ENCODE results near the gene ARSA.

DNA sequence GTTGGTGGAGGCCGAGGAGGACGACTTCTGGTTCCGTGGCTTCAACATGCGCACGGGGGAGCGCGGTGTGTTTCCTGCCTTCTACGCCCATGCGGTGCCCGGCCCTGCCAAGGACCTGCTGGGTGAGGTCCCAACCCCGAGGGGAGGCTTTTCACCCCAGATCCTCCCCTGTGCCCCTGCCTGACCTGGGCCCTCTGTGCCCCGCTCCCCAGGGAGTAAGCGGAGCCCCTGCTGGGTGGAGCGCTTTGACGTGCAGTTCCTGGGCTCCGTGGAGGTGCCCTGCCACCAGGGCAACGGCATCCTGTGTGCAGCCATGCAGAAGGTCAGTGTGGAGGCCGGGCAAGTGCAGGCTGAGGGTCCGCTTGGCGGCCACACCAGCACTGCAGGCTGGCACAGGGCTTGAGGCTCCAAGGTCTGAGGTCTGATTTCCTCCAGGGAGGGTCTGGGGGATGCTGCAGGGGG, 22.3 kb downstream of the ARSA start:
- TF ChIP-seq FOSL2 (IDR thresholded peaks at IDR 0.05) (no peak), FOSL2 (CRISPR knock-in tag; IDR thresholded peaks at IDR 0.05) (no peak), E2F6 (IDR thresholded peaks at IDR 0.05; ENCODE audit: borderline replicate concordance, low read depth) (no peak), POLR2A (IDR thresholded peaks at IDR 0.05; ENCODE audit: low read length) (no peak), KDM1A (IDR thresholded peaks at IDR 0.05; ENCODE audit: low read depth) (no peak), JUN (IDR thresholded peaks at IDR 0.05) (no peak), MAX (IDR thresholded peaks at IDR 0.05) (no peak), JUNB (IDR thresholded peaks at IDR 0.05) (no peak)
- TF ChIP-seq, protein P1, sequence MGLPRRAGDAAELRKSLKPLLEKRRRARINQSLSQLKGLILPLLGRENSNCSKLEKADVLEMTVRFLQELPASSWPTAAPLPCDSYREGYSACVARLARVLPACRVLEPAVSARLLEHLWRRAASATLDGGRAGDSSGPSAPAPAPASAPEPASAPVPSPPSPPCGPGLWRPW (IDR thresholded peaks at IDR 0.05) = no peak
- TF ChIP-seq, protein P2, sequence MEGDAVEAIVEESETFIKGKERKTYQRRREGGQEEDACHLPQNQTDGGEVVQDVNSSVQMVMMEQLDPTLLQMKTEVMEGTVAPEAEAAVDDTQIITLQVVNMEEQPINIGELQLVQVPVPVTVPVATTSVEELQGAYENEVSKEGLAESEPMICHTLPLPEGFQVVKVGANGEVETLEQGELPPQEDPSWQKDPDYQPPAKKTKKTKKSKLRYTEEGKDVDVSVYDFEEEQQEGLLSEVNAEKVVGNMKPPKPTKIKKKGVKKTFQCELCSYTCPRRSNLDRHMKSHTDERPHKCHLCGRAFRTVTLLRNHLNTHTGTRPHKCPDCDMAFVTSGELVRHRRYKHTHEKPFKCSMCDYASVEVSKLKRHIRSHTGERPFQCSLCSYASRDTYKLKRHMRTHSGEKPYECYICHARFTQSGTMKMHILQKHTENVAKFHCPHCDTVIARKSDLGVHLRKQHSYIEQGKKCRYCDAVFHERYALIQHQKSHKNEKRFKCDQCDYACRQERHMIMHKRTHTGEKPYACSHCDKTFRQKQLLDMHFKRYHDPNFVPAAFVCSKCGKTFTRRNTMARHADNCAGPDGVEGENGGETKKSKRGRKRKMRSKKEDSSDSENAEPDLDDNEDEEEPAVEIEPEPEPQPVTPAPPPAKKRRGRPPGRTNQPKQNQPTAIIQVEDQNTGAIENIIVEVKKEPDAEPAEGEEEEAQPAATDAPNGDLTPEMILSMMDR (IDR thresholded peaks at IDR 0.05) = no peak
